PFSK-1 (cell line): Measurements from ENCODE around the gene TGFBR1.

Experiments used
- FOXP2 ChIP-seq: optimal IDR thresholded peaks from 2 replicates; pipeline ENCODE3; 2011; ENCODE audit warnings: borderline replicate concordance, control low read depth, inconsistent platforms; ENCODE audit not compliant: insufficient read depth; ENCODE audit errors: extremely low read length, extremely low read depth
- SIN3A ChIP-seq: IDR thresholded peaks from 2 replicates; pipeline ENCODE4 v1.6.1; 2012; ENCODE audit warnings: mild to moderate bottlenecking, low read length, moderate library complexity, borderline replicate concordance; ENCODE audit not compliant: insufficient read depth
- TAF1 ChIP-seq: IDR thresholded peaks from 2 replicates; pipeline ENCODE4 v1.6.1; 2012; ENCODE audit warnings: low read length, control low read depth, borderline replicate concordance; ENCODE audit not compliant: insufficient read depth

GRCh38 chr9:99176527-99177013, 71.7 kb downstream of the TGFBR1 start:
- TF ChIP-seq FOXP2 (no peak), SIN3A (no peak), TAF1 (no peak)
